Measurements from ENCODE around the gene ARHGEF17. TPM values are rescaled to one million over a fixed set of nuclear protein-coding genes. Genes with fewer than 3 reads are reported as not detected.

Gene ARHGEF17
- total RNA-seq, 2 donors from 2014 or later = 6.8 to 14.4 TPM

DNA sequence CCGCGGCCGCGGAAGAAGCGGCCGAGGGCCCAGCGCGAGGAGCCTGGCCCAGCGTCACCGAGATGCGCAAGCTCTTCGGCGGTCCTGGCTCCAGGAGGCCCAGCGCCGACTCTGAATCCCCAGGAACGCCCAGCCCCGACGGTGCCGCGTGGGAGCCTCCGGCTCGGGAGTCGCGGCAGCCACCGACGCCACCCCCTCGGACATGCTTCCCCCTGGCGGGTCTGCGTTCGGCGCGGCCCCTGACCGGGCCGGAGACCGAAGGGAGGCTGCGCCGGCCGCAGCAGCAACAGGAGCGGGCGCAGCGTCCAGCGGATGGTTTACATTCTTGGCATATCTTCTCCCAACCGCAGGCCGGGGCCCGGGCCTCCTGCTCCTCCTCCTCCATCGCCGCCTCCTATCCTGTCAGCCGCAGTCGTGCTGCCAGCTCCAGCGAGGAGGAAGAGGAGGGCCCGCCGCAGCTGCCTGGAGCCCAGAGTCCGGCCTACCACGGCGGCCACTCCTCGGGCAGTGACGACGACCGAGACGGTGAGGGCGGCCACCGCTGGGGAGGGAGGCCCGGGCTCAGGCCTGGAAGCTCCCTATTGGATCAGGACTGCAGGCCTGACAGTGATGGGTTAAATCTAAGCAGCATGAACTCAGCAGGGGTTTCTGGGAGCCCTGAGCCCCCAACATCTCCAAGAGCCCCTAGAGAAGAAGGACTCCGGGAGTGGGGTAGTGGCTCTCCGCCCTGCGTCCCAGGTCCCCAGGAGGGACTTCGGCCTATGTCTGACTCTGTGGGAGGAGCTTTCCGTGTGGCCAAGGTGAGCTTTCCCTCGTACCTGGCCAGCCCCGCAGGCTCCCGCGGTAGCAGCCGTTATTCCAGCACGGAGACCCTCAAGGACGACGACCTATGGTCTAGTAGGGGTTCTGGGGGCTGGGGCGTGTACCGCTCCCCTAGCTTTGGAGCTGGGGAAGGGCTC is 1.2 kb downstream of the ARHGEF17 start:
- peak; percentile 75 to 88 for DNase-seq
- intact Hi-C loops (cut with DNase I, micrococcal nuclease) = no loop called here

GRCh38 chr11:73310076-73310475 is 2.0 kb downstream of the ARHGEF17 start:
- ATAC-seq (no peak), DNase-seq (no peak)
- intact Hi-C loops (cut with DNase I, micrococcal nuclease) = no loop called here

More for the DNA sequence above, 1.2 kb downstream of the ARHGEF17 start:
- ATAC-seq = peak; percentile 60

GRCh38 chr11:73310661-73311393 is 2.8 kb downstream of the ARHGEF17 start:
- intact Hi-C loops (cut with DNase I, micrococcal nuclease) = no loop called here
- ATAC-seq = no peak
- no peak for DNase-seq

GRCh38 chr11:73311394-73311869 is 3.4 kb downstream of the ARHGEF17 start:
- intact Hi-C loops (cut with DNase I, micrococcal nuclease) = no loop called here
- no peak for DNase-seq
- ATAC-seq = no peak

- no peak for DNase-seq
- intact Hi-C loops (cut with DNase I, micrococcal nuclease) = no loop called here
Observed at GRCh38 chr11:73312036-73312435, 4.0 kb downstream of the ARHGEF17 start.

GRCh38 chr11:73312851-73313327 is 4.8 kb downstream of the ARHGEF17 start:
- DNase-seq (no peak), ATAC-seq (no peak)
- intact Hi-C loops (cut with DNase I, micrococcal nuclease) = no loop called here

More at GRCh38 chr11:73312036-73312435, 4.0 kb downstream of the ARHGEF17 start:
- ATAC-seq = no peak

- intact Hi-C loops (cut with DNase I, micrococcal nuclease) = no loop called here
- ATAC-seq (no peak), DNase-seq (no peak)
Observed at GRCh38 chr11:73313652-73314051, 5.6 kb downstream of the ARHGEF17 start.

DNA sequence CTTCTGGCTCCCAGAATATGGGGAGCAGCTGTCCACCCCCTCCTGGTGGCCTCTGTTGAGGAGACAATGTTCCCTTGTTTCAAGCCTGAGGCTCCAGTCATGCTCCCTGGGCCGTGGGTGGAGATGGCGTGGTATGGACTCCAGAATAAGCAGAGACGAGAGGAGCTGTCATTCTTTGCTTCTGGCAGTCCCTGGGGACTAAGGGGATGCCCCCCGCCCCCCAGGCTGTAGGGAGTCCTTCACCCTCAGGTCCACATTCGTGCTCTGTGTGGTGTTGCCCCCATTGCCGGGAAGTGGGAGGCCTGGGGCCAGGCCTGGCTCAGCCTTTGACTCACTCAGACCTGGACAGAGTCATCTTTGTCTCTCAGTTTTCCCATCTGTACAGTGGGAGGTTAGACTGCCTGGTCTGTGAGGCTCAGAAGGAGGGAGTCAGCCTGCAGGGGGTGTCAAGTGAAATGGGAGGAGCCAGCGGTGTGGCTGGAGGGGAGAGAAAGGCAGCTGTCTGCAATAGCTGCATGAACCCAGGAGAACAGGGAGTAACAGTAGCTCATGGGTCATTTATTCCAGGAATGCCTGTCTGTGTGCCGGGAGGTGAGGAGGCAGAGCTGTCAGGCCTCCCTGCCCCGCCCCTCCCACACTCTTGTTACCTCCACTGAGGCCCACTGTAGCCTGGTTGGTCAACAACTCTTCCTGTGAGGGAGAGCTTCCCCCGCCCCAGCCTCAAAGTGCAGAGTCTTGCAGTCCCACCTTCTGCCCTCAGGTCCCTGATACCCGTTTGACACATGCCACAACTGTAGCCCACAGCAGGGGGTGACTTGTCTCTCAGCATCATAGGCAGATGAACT is 6.3 kb downstream of the ARHGEF17 start:
- ATAC-seq = no peak
- intact Hi-C loops (cut with DNase I, micrococcal nuclease) = no loop called here
- no peak for DNase-seq

- DNase-seq (no peak), ATAC-seq (no peak)
- intact Hi-C loops (cut with DNase I, micrococcal nuclease) = no loop called here
Observed at GRCh38 chr11:73315293-73316020, 7.4 kb downstream of the ARHGEF17 start.

GRCh38 chr11:73316422-73316821 is 8.3 kb downstream of the ARHGEF17 start:
- no peak for DNase-seq
- intact Hi-C loops (cut with DNase I, micrococcal nuclease) = no loop called here
- no peak for ATAC-seq

DNA sequence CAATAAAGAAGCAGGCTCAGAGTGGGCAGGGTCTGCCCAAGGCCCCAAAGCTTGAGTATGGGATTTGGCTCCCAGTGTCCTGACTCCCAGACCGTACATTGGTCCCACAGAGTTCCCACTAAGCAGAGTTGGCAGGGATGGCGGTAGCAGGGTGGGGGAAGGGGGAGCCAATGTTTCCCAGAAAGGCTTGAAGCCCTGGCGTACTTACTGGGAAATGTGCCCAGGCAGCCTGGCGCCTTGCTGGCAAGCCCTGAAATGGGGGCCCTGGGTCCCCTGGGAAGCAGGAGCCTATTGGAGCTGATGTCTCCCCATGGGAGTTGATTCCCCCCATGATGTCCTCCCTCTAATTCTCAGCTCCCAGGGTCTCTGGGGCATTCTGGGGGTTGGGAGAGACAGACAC is 9.3 kb downstream of the ARHGEF17 start:
- no peak for ATAC-seq
- peak; percentile 46 to 80 for DNase-seq
- intact Hi-C loops (cut with DNase I, micrococcal nuclease) = no loop called here

DNA sequence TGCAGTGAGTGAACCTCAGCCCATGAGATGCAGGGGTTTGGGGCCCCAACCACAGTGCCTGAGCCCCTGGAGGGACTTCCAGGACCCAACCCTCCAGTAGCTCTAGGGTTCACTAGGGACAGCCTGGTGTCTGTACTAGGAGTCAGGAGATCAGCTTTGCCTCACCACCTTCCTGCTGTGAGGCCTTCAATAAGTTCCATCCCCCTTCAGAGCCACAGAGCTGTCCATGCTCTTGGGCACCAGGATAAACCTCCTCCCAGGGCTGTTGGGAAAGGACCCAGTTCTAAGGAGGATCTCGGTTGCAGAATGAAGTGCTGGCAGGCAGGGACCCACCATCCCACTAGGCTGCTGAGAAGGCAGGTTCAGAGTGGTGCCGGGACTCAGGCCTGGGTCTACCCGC is 9.7 kb downstream of the ARHGEF17 start:
- no peak for DNase-seq
- intact Hi-C loops (cut with DNase I, micrococcal nuclease) = no loop called here

DNA sequence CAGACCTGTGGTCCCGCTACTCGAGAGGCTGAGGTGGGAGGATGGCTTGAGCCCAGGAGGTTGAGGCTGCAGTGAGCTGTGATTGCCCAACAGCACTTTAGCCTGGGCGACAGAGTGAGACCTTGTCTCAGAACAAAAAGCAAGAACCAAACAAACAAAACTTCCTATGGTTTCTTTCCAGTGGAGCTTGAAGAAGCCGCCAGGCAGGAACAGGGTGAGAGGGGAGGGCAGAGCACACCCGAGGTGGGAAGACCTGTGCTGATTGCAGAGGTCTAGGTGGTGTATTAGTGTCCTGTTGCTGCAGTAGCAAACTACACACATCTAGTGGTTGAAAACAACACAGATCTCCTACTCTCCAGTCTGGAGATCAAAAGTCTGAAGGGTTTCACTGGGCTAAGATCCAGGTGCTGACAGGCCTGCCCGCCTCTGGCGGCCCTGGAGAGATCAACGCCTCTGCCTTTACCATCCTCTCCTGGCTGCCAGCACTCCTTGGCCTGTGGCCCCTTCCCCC is 10.5 kb downstream of the ARHGEF17 start:
- intact Hi-C loops (cut with DNase I, micrococcal nuclease) = no loop called here
- DNase-seq (no peak), ATAC-seq (no peak)

More for the DNA sequence above, 9.7 kb downstream of the ARHGEF17 start:
- ATAC-seq = no peak

- intact Hi-C loops (cut with DNase I, micrococcal nuclease) = no loop called here
- DNase-seq = no peak
- no peak for ATAC-seq
Observed at GRCh38 chr11:73320763-73321603, 12.9 kb downstream of the ARHGEF17 start.

- ATAC-seq (no peak), DNase-seq (no peak)
- intact Hi-C loops (cut with DNase I, micrococcal nuclease) = no loop called here
Observed at GRCh38 chr11:73321604-73322381, 13.7 kb downstream of the ARHGEF17 start.

All from left colon (tissue), 2 donors.